NCI-H446 (cell line): ENCODE data around the gene TP53INP2.
"Not testable (repeated sequence)": the region's sequence is repeated elsewhere in the genome, so short reads cannot be mapped to it uniquely, and the experiment has no call there.

Experiments
- DNase-seq, 2 experiments: peaks; one replicate each; lab custom pipeline; 2025; lab: John Stamatoyannopoulos, UW

Gene TP53INP2

DNA sequence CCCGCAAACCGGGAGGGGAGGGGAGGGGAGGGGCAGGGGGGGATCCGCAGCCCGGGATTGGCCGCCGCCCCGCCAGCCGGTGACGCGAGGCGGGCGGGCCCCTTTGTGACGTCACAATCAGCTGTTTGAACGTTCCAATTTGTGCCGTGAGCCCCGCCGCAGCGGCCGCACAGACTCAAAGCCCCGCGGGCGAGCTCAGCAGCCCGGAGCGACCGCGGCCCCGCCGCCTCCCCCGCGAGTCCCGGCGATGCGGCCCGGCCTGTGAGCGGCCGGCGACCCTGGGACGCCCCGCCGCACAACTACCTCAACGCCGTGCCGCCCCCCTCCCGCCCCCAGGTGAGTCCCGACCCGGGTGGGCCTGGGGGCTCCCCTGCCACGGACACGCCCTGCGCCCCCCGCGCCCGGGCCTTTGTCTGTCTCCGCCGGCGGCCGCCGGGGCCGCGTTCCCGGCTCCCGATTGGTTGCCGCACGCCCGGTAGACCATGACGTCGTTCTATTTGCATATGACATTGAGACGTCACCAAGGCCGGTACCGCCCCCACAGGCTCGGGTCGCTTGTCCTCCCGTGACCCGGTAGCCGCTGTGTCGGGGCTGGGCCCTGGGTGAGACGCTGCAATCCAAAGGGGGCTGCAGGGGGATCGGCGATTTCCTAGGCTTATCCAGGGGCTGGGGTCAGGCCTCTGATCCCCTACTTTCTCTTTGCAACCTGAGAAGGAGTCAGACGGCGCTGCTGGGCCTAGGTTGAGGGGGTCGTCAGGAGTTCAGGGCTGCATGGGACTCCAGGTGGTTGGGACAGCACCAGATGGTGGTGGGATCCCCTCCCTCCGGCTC is at the start of gene TP53INP2:
Gene TP53INP2, plus strand, starts transcription at position 168 of the 831 bp plus-strand sequence. CDS start 4,396 bp downstream, outside the sequence.
- DNase-seq: peak; percentile 91 to 96

GRCh38 chr20:34658654-34659053 is 45.5 kb upstream of the TP53INP2 start:
- not testable (repeated sequence) for DNase-seq

DNA sequence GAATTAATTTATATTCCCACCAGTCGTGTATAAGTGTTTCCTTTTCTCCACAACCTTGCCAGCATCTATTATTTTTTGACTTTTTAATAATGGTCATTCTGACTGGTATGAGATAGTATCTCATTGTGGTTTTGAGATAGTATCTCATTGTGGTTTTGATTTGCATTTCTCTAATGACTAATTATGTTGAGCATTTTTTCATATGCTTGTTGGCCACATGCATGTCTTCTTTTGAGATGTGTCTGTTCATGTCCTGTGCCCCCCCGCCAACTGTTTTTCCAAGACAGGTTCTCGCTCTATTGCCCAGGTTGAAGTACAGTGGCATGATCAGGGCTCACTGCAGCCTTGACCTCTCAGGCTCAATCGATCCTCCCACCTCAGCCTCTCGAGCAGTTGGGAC is 42.3 kb upstream of the TP53INP2 start:
- DNase-seq: not testable (repeated sequence)

DNA sequence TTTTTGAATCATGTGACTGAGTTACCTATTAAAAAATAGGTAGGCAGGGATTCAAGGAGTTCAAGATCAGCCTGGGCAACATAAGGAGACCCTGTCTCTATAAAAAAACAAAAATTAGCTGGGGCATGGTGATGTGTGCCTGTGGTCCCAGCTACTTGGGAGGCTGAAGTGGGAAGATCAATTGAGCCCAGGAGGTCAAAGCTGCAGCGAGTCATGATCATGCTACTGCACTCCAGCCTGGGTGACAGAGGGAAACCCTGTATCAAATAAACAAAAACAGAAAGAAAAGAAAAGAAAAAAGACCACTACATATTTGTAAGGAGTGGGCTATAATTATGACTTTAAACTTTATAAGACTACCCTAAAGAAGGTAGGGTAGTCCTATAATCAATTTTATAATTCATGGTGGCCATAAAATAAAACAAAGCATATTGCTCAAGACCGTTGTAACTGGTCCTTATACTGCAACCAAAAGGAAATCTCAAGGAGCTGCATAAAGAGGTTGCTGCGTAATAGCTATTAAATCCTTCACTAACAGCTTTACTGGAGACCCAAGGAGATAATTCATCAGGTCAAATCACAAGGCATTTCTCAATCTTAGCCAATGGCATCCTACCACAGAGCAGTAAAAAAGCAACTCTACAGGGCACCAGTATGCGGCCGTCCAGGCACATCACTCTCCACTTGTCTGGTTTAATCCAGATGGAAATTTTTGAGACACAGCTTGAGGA is 40.8 kb upstream of the TP53INP2 start:
- no peak for DNase-seq

- not testable (repeated sequence) for DNase-seq
Measured at GRCh38 chr20:34664751-34665150, 39.4 kb upstream of the TP53INP2 start.

- DNase-seq: no peak
Measured at GRCh38 chr20:34669094-34669493, 35.0 kb upstream of the TP53INP2 start.

- DNase-seq: no peak
Measured at GRCh38 chr20:34673412-34673811, 30.7 kb upstream of the TP53INP2 start.

DNA sequence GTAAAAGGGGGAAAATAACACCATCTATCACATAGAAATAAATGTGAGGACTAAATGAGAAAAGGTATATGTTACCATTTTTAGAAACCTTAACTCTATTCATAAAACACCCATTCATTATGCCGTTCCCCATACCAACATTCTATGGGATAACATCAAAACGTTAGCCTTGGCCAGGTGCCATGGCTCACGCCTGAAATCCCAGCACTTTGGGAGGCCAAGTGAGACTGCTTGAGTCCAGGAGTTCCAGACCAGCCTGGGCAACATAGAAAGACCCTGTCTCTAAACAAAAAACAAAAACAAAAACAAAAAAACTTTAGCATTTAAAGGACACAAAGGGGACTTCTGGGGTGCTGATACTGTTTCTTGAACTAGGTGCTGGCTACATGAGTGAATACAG is 28.6 kb upstream of the TP53INP2 start:
- no peak for DNase-seq

DNA sequence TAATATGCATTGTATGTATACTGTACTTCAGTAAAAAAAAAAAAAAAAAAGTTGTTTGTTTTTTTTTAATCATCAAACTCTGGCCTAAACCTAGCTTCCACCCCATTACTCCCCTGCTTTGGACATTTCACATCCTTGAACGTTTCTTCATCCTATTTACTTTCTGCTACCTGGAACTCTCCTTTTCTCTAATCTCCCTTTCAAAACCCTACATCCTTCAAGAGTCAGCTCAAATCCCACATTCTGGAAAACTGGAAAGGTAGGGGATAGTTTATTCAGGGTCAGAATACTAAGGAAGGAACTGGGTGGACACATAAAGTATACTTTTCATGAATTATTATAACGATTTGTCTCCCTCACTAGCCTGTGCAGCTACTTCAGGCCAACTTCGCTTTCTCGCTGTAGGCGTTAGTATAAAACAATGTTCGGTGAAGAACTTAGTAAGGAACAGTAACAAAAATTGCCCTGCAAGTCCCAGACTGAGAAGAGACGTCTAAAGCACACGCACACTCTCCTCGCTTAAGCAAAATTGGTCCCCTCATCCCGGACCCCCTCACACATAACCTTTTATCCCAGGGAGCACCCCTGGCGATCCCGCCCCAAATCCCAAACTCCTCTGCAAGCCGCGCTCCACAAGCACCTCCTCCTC is 28.0 kb upstream of the TP53INP2 start:
- DNase-seq: no peak

- DNase-seq: peak; percentile 94 to 98
Measured at GRCh38 chr20:34676642-34677373, 27.3 kb upstream of the TP53INP2 start, which contains the start of gene PIGU. TSS of gene PIGU (minus strand) at chr20:34677092. CDS start at chr20:34677085, 7 bp downstream.

DNA sequence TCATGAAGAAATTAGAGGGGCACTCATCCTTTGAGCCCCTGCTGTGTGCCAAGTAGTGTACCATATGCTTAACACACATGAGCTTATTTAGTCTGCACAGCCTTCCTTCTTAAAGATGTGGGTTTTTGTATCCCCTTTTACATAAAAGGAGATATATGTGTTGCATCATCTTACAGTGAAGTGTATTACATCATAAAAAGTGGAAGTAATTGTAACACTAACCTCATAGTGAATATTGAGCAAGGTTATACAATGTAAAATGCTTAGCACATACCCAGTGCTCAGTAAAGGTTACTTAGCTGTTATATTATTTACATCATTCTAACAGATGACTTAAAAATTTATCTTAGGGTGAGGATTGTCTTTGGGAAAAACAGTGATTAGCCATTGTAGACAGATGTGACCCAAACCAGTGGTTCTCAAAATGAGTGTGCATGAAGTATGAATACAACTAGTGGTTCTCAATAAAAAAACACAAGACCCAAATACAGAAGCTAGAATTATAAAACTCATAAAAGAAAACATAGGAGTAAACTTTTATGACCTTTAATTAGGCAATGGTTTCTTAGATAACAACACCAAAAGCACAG is 23.5 kb upstream of the TP53INP2 start:
- no peak for DNase-seq

GRCh38 chr20:34683667-34684066 is 20.5 kb upstream of the TP53INP2 start:
- no peak for DNase-seq

- no peak for DNase-seq
Measured at GRCh38 chr20:34689486-34689885, 14.7 kb upstream of the TP53INP2 start.

DNA sequence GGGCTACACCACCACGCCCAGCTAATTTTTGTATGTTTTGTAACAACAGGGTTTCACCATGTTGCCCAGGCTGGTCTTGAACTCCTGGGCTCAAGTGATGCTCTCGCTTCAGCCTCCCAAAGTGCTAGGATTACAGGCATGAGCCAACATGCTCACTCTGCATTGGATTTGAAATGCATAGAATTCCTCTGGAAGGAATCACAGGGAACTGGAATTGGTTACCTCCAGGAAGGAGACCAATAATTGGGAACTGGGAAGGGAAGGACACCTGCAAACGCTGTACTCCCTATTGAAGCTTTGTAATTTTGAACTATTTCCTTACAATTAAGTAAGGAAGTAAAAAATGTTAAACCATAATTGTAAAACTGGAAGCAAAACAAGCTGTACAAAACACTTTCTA is 12.3 kb upstream of the TP53INP2 start:
- no peak for DNase-seq

DNA sequence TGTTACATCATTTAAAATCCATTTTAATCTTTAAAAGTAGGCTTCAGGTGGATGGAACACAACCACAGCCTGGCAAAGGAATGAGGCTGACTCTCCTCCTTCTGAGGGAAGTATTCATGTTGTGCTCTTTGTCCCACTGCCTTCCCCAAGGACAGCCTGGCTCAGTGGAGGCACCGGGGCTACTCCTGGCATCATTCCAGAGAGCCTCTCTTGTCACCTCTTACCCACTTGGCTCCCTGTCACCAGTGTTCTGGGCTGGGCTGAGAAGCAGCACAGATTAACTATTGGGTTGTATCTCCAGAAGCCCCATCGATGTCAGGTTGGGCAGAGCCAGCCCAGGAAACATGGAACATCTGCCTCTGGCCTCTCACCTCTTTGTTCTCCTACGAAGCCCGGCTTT is 10.7 kb upstream of the TP53INP2 start:
- no peak for DNase-seq

- DNase-seq: no peak
Measured at GRCh38 chr20:34701405-34702085, 2.6 kb upstream of the TP53INP2 start.

DNA sequence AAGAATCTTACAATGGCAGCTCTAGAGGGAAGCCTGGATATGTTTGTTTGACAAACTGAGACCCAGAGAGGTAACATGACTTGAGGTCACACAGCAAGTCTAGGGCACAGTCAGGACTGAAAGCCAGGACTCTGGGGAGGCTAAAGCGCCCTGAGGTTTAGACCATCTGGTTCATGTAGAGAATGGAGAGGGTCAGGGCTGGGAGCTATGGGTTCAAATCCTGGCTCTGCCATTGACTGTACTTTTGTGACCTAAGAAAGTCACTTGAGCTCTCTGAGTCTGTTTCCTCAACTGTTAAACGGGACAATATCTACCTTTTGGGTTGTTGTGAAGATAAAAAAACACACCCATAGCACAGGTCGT is 1.1 kb upstream of the TP53INP2 start:
- no peak for DNase-seq

DNA sequence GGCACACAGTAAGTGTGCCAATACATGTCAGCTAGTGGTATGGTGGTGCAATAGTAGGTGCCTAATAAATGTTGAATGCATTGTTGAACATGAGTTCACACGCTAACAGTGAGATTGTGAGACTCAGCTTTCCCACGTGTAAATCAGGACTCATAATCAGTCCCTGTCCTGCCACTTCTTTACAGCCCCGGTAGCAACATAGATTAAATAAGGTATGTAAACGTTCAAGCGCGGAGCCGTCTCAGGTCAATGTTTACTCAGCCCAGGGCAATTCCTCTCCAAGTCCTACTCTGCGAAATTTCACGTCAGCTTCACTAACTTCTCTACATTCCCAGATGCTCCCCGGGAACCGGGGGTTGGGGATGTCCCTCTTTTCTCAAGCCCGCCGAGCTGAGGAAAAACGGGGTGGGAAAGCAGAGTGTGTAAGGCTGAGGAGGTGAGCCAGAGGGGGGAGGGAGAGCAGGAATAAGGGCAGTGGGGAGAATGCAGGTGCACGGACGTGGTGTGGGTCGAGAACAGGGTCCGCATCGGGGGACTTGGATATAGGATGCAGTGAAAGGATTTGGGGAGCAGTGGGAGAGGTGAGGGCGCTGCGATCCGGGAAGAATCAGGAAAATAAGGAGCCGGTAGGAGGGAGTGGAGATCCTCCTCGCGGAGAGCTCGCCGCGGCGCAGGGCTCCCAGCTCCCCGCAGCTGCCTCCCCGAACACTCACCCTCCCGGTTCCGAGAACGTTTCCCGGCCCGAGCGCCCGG is 544 bp upstream of the TP53INP2 start:
- DNase-seq: no peak

GRCh38 chr20:34705008-34705396 is 858 bp downstream of the TP53INP2 start:
- DNase-seq: peak; percentile 67 to 69
